ENCODE results near the gene PTPA.

DNA sequence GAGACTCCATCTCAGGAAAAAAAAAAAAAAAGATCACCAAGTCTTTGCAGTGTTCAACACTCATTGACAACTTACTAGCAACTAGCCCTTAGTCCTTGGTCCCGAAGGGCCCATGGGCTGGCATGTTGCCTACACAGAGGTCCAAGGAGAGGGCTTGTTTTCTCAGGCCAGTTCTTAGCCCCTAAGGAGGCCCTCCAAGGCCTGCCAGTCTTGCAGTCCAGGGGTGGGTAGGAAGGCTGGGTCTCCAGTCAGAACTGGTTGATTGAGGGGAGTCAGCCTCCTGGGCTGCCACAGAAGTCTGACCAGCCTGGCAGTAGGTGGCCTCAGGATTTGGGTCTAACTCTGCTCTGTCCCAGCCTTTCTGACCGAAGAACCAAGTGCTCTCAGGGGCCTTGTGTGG, 34.1 kb downstream of the PTPA start:
- no peak for TF ChIP-seq EZH2 (IDR thresholded peaks at IDR 0.05; ENCODE audit: borderline replicate concordance, low read depth, low read length, severe bottlenecking)
- TF ChIP-seq, protein P1, sequence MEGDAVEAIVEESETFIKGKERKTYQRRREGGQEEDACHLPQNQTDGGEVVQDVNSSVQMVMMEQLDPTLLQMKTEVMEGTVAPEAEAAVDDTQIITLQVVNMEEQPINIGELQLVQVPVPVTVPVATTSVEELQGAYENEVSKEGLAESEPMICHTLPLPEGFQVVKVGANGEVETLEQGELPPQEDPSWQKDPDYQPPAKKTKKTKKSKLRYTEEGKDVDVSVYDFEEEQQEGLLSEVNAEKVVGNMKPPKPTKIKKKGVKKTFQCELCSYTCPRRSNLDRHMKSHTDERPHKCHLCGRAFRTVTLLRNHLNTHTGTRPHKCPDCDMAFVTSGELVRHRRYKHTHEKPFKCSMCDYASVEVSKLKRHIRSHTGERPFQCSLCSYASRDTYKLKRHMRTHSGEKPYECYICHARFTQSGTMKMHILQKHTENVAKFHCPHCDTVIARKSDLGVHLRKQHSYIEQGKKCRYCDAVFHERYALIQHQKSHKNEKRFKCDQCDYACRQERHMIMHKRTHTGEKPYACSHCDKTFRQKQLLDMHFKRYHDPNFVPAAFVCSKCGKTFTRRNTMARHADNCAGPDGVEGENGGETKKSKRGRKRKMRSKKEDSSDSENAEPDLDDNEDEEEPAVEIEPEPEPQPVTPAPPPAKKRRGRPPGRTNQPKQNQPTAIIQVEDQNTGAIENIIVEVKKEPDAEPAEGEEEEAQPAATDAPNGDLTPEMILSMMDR (IDR thresholded peaks at IDR 0.05; ENCODE audit: borderline replicate concordance, extremely low read depth, low read length, poor library complexity, severe bottlenecking), result no peak

Measured in DND-41 (cell line).